ENCODE measurements around the gene PTPN1.

PTPN1 gene

DNA sequence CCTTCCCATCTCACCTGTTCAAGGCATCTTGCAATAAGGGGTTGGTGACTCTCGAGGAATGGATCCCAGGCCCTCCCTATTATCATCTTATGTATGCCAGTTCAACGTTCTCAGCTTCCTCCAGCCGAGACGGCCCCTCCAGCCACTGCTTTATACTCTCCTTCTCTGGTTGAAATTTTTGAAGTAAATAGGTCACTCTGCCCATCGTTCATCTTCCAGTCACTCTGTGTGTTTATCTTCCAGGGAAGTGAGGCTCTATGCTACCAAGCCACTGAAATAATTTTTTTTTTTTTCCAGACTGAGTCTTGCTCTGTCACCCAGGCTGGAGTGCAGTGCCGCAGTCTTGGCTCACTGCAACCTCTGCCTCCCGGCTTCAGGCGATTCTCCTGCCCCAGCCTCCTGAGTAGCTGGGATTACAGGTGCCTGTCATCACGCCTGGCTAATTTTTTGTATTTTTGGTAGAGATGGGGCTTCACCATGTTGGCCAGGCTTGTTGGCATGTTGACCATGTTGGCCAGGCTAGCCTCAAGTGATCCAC lies 17.0 kb downstream of the PTPN1 start:
- in situ Hi-C loops (cut with HindIII; ENCODE audit: low pct_ligation_motif_present, low sequenced_read_pairs) = no loop called here
- no peak for DNase-seq
- H3K27me3 ChIP-seq (replicated peaks) = no peaks in the 10 kb centered on the region
- H3K27ac ChIP-seq = no peak overlapping the region
- H3K36me3 ChIP-seq (replicated peaks) = peaks cover 2% of the 10 kb centered on the region
- no peak overlapping the region for H3K4me3 ChIP-seq (ENCODE audit: low read depth, low read length)
- TF ChIP-seq, protein P1, sequence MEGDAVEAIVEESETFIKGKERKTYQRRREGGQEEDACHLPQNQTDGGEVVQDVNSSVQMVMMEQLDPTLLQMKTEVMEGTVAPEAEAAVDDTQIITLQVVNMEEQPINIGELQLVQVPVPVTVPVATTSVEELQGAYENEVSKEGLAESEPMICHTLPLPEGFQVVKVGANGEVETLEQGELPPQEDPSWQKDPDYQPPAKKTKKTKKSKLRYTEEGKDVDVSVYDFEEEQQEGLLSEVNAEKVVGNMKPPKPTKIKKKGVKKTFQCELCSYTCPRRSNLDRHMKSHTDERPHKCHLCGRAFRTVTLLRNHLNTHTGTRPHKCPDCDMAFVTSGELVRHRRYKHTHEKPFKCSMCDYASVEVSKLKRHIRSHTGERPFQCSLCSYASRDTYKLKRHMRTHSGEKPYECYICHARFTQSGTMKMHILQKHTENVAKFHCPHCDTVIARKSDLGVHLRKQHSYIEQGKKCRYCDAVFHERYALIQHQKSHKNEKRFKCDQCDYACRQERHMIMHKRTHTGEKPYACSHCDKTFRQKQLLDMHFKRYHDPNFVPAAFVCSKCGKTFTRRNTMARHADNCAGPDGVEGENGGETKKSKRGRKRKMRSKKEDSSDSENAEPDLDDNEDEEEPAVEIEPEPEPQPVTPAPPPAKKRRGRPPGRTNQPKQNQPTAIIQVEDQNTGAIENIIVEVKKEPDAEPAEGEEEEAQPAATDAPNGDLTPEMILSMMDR (IDR thresholded peaks at IDR 0.05; ENCODE audit: low read depth, low read length, missing control alignments) = no peak

- TF ChIP-seq, protein P1 (IDR thresholded peaks at IDR 0.05; ENCODE audit: low read depth, low read length, missing control alignments) = no peak
- in situ Hi-C loops (cut with HindIII; ENCODE audit: low pct_ligation_motif_present, low sequenced_read_pairs) = no loop called here
- Histone ChIP-seq H3K27me3 (replicated peaks) (no peaks in the 10 kb centered on the region), H3K4me3 (ENCODE audit: low read depth, low read length) (no peak overlapping the region), H3K27ac (no peak overlapping the region), H3K36me3 (replicated peaks) (no peaks in the 10 kb centered on the region)
- no peak for DNase-seq
Measured at GRCh38 chr20:50528129-50528528, 17.9 kb downstream of the PTPN1 start.

GRCh38 chr20:50528804-50529351 lies 18.7 kb downstream of the PTPN1 start:
- H3K36me3 ChIP-seq (replicated peaks) = no peaks in the 10 kb centered on the region
- no peak overlapping the region for H3K4me3 ChIP-seq (ENCODE audit: low read depth, low read length)
- TF ChIP-seq, protein P1 (IDR thresholded peaks at IDR 0.05; ENCODE audit: low read depth, low read length, missing control alignments) = no peak
- no peak overlapping the region for H3K27ac ChIP-seq
- no peak for DNase-seq
- in situ Hi-C loops (cut with HindIII; ENCODE audit: low pct_ligation_motif_present, low sequenced_read_pairs) = no loop called here
- H3K27me3 ChIP-seq (replicated peaks) = no peaks in the 10 kb centered on the region

GRCh38 chr20:50532221-50532620 lies 22.0 kb downstream of the PTPN1 start:
- in situ Hi-C loops (cut with HindIII; ENCODE audit: low pct_ligation_motif_present, low sequenced_read_pairs) = no loop called here
- no peak for DNase-seq
- no peak overlapping the region for H3K4me3 ChIP-seq (ENCODE audit: low read depth, low read length)
- H3K27ac ChIP-seq = no peak overlapping the region
- no peaks in the 10 kb centered on the region for H3K27me3 ChIP-seq (replicated peaks)
- TF ChIP-seq, protein P1 (IDR thresholded peaks at IDR 0.05; ENCODE audit: low read depth, low read length, missing control alignments) = no peak
- peaks cover 4% of the 10 kb centered on the region for H3K36me3 ChIP-seq (replicated peaks)

GRCh38 chr20:50533061-50533460 lies 22.9 kb downstream of the PTPN1 start:
- H3K36me3 ChIP-seq (replicated peaks) = peaks cover 4% of the 10 kb centered on the region
- no peaks in the 10 kb centered on the region for H3K27me3 ChIP-seq (replicated peaks)
- DNase-seq = no peak
- H3K4me3 ChIP-seq (ENCODE audit: low read depth, low read length) = no peak overlapping the region
- peak overlapping the region; percentile 44 for H3K27ac ChIP-seq
- TF ChIP-seq, protein P1 (IDR thresholded peaks at IDR 0.05; ENCODE audit: low read depth, low read length, missing control alignments) = no peak
- in situ Hi-C loops (cut with HindIII; ENCODE audit: low pct_ligation_motif_present, low sequenced_read_pairs) = no loop called here

- no peak for DNase-seq
- TF ChIP-seq, protein P1 (IDR thresholded peaks at IDR 0.05; ENCODE audit: low read depth, low read length, missing control alignments) = no peak
- H3K4me3 ChIP-seq (ENCODE audit: low read depth, low read length) = no peak overlapping the region
- no peaks in the 10 kb centered on the region for H3K27me3 ChIP-seq (replicated peaks)
- in situ Hi-C loops (cut with HindIII; ENCODE audit: low pct_ligation_motif_present, low sequenced_read_pairs) = no loop called here
- H3K27ac ChIP-seq = peak overlapping the region; percentile 22
- H3K36me3 ChIP-seq (replicated peaks) = peaks cover 4% of the 10 kb centered on the region
Measured at GRCh38 chr20:50533464-50533863, 23.3 kb downstream of the PTPN1 start.

Data from brain microvascular endothelial cell (primary cell).